GM12878 (cell line): ENCODE measurements around the gene ACTL7A. TPM values are rescaled to one million over a fixed set of nuclear protein-coding genes. Genes with fewer than 3 reads are reported as not detected.

Source experiments
- ATAC-seq: fragments of 200-7000 bp; cut with Tn5 transposase; 3 replicates; pipeline ENCODE4 v1.9.1; 2020; ENCODE audit warnings: mild to moderate bottlenecking, moderate library complexity
- BruUV-seq: library from RNA; stranded (reverse); fragments of 400-500 nt; replicated peaks from 2 replicates; lab custom pipeline; 2021; lab: Mats Ljungman, UMichigan
- CTCF ChIA-PET: fragments of 300-600 bp; sonication (Branson Sonifier 250); formaldehyde crosslinking; extraction: SDS; loops from one replicate; lab custom pipeline; 2021; ENCODE audit warnings: inconsistent platforms; lab: Yijun Ruan, JAX
- POLR2A ChIA-PET: fragments of 350-600 bp; formaldehyde crosslinking; extraction: SDS; loops from one replicate; lab custom pipeline; 2021; ENCODE audit warnings: inconsistent platforms; lab: Charles Lee
- RAD21 ChIA-PET: fragments of 300-600 bp; sonication (Branson Sonifier 250); formaldehyde crosslinking; loops from one replicate; lab custom pipeline; 2023; ENCODE audit warnings: antibody characterized with exemption; ENCODE audit not compliant: unreplicated experiment; lab: Charles Lee
- SMC1A ChIA-PET: fragments of 300-600 bp; sonication (Branson Sonifier 250); formaldehyde crosslinking; loops from one replicate; lab custom pipeline; 2023; ENCODE audit not compliant: unreplicated experiment, uncharacterized antibody; lab: Charles Lee
- DNase-seq: peaks from one replicate; pipeline ENCODE4 v3.0.0-alpha.2; 2011; ENCODE audit warnings: low read depth, low spot score
- FAIRE-seq: peaks from 3 replicates; lab custom pipeline; 2011; peaks lifted over from hg19 to GRCh38; lab: Jason Lieb, UNC
- H2AFZ ChIP-seq: 2 replicates; pipeline ENCODE4 v1.6.0; 2011; ENCODE audit warnings: low read depth, low read length, control low read depth; ENCODE audit not compliant: control insufficient read depth
- H3K27ac ChIP-seq: 2 replicates; pipeline ENCODE4 v1.5.1; 2011; ENCODE audit warnings: control low read depth; ENCODE audit not compliant: control insufficient read depth, insufficient read depth
- H3K27me3 ChIP-seq, 2 experiments: replicated peaks in 1 of 2; 2 replicates each; pipeline versions ENCODE4 v1.6.0 to v1.6.1; 2011; ENCODE audit warnings: low read length in 1 of 2; ENCODE audit not compliant: control insufficient read depth in 2 of 2, insufficient read depth in 2 of 2
- H3K36me3 ChIP-seq, 2 experiments: 2 replicates each; pipeline ENCODE4 v1.5.1; 2011; ENCODE audit warnings: low read length in 1 of 2; ENCODE audit not compliant: control insufficient read depth in 2 of 2, insufficient read depth in 2 of 2
- H3K4me1 ChIP-seq: 2 replicates; pipeline ENCODE4 v1.6.1; 2011; ENCODE audit warnings: mild to moderate bottlenecking, low read length, moderate library complexity, mixed read lengths; ENCODE audit not compliant: control insufficient read depth, insufficient read depth
- H3K4me2 ChIP-seq: 2 replicates; pipeline ENCODE4 v1.6.0; 2011; ENCODE audit warnings: control low read depth; ENCODE audit not compliant: control insufficient read depth, insufficient read depth
- H3K4me3 ChIP-seq: fragments of 200-600 bp; sonication (generic); 2 replicates; pipeline ENCODE4 v1.5.1; 2016
- H3K79me2 ChIP-seq: 2 replicates; pipeline ENCODE4 v1.6.0; 2011; ENCODE audit warnings: low read length; ENCODE audit not compliant: control insufficient read depth, insufficient read depth
- H3K9ac ChIP-seq: 2 replicates; pipeline ENCODE4 v1.8.0; 2011; ENCODE audit warnings: low read length, control low read depth, mixed read lengths; ENCODE audit not compliant: control insufficient read depth, insufficient read depth
- H3K9me3 ChIP-seq: replicated peaks from 3 replicates; pipeline ENCODE4 v1.5.1; 2011; ENCODE audit warnings: mild to moderate bottlenecking, low read length; ENCODE audit not compliant: control insufficient read depth, insufficient read depth
- H4K20me1 ChIP-seq: 2 replicates; pipeline ENCODE4 v1.6.0; 2011; ENCODE audit not compliant: control insufficient read depth, insufficient read depth
- ATF2 ChIP-seq: IDR thresholded peaks from 2 replicates; pipeline ENCODE4 v1.6.1; 2012; ENCODE audit warnings: low read length, inconsistent platforms
- BRCA1 ChIP-seq: IDR thresholded peaks from 2 replicates; pipeline ENCODE4 v1.6.1; 2011; ENCODE audit warnings: low read depth, low read length, improper control_type of control experiment
- CEBPB ChIP-seq, 2 experiments: fragments of 150-350 bp in 1 of 2; IDR thresholded peaks; 2 replicates each; pipeline ENCODE4 v1.6.1; 2012 to 2014; ENCODE audit warnings: low read depth in 2 of 2, low read length in 2 of 2, borderline replicate concordance in 1 of 2, inconsistent platforms in 1 of 2
- CHD1 ChIP-seq: IDR thresholded peaks from 2 replicates; pipeline ENCODE4 v1.6.1; 2012; ENCODE audit warnings: low read depth, low read length, improper control_type of control experiment
- CHD4 ChIP-seq: fragments of 200-600 bp; sonication (generic); IDR thresholded peaks from 2 replicates; pipeline ENCODE4 v1.6.1; 2016; ENCODE audit warnings: mild to moderate bottlenecking
- E2F8 ChIP-seq: fragments of 450-650 bp; IDR thresholded peaks from 2 replicates; pipeline ENCODE4 v1.6.1; 2018; ENCODE audit warnings: mild to moderate bottlenecking, low read depth, moderate library complexity; ENCODE audit not compliant: partially characterized antibody
- FOS ChIP-seq: IDR thresholded peaks from 3 replicates; pipeline ENCODE4 v1.6.1; 2011; ENCODE audit warnings: borderline replicate concordance; ENCODE audit not compliant: insufficient read length; ENCODE audit errors: extremely low read depth
- FOXM1 ChIP-seq: IDR thresholded peaks from 2 replicates; pipeline ENCODE4 v1.6.1; 2012; ENCODE audit warnings: low read depth, mild to moderate bottlenecking, inconsistent platforms, low read length, moderate library complexity
- IKZF1 ChIP-seq: fragments of 450-650 bp; conservative IDR thresholded peaks from 2 replicates; pipeline ENCODE4 v1.6.1; 2017; ENCODE audit warnings: antibody characterized with exemption, mild to moderate bottlenecking
- IRF3 ChIP-seq: fragments of 450-650 bp; IDR thresholded peaks from 2 replicates; pipeline ENCODE4 v1.6.1; 2014; ENCODE audit warnings: mild to moderate bottlenecking
- IRF5 ChIP-seq: fragments of 450-650 bp; IDR thresholded peaks from 2 replicates; pipeline ENCODE4 v1.6.1; 2017; ENCODE audit warnings: borderline replicate concordance
- KLF5 ChIP-seq: fragments of 450-650 bp; IDR thresholded peaks from 2 replicates; pipeline ENCODE4 v1.6.1; 2014; ENCODE audit warnings: mild to moderate bottlenecking; ENCODE audit not compliant: partially characterized antibody
- MTA2 ChIP-seq: fragments of 450-650 bp; IDR thresholded peaks from 2 replicates; pipeline ENCODE4 v1.6.1; 2016; ENCODE audit warnings: low read depth, mild to moderate bottlenecking, moderate library complexity
- SMAD5 ChIP-seq: IDR thresholded peaks from 2 replicates; pipeline ENCODE4 v1.6.1; 2016; ENCODE audit warnings: antibody characterized with exemption, low read depth
- TARDBP ChIP-seq: IDR thresholded peaks from 2 replicates; pipeline ENCODE4 v1.6.1; 2016; ENCODE audit warnings: borderline replicate concordance
- YBX1 ChIP-seq: fragments of 450-650 bp; IDR thresholded peaks from 2 replicates; pipeline ENCODE4 v1.6.1; 2016; ENCODE audit warnings: antibody characterized with exemption
- WGBS: methylation state at CpG from one replicate; pipeline ENCODE4 v1.1.6; 2016; ENCODE audit warnings: low lambda C conversion rate; ENCODE audit not compliant: insufficient replicate concordance, insufficient coverage; ENCODE audit errors: missing lambda C conversion rate; 5-methylcytosine and 5-hydroxymethylcytosine counted together
- in situ Hi-C: fragments of 300-500 bp; cut with MboI; formaldehyde crosslinking; loops from 9 replicates; pipeline ENCODE4 v1.14.3; 2018; ENCODE audit warnings: mixed read lengths
- intact Hi-C: fragments of 100-400 bp; cut with micrococcal nuclease; formaldehyde crosslinking; loops from one replicate; pipeline ENCODE4 v1.14.2; 2022; ENCODE audit not compliant: unreplicated experiment
- polyA plus RNA-seq, 11 experiments: library from polyadenylated mRNA; depleted of rRNA in 4 of 11; unstranded in 6 of 11; stranded (reverse) in 5 of 11; fragments of >200 nt; fragmentation: Nextera tagmentation in 4 of 11; fragmentation: Illumina TruSeq in 1 of 11; extraction: Ambion mirVana in 4 of 11; extraction: Trizol in 1 of 11; gene quantifications; 1 replicate in 1 of 11; 2 replicates in 10 of 11; pipeline versions ENCODE4 v1.2.1 to v1.2.3, GENCODE V29; 2011 to 2016; ENCODE audit warnings: inconsistent platforms in 2 of 11, missing spikeins in 2 of 11, low read depth in 1 of 11
- total RNA-seq, 4 experiments: library from RNA; depleted of rRNA in 3 of 4; stranded (reverse); fragments of >200 nt in 3 of 4; fragmentation: Illumina TruSeq in 1 of 4; extraction: Trizol in 1 of 4; gene quantifications; 2 replicates each; pipeline versions ENCODE4 v1.2.1 to v1.2.3, GENCODE V29; 2013 to 2021

The ACTL7A gene
- total and polyA plus RNA-seq, 10 of the 15 experiments (the other 5 are each of a cell fraction or from before 2014, with no cell fraction given), result not detected

GRCh38 chr9:108854641-108855528 lies 7.2 kb upstream of the ACTL7A start:
- FAIRE-seq, result no peak
- BruUV-seq, result no TSS peak
- intact Hi-C loops, result loop anchor here (5.0 kb wide), 2 partner anchors 97 to 612 kb away; no protein-coding TSS in a partner anchor

More at GRCh38 chr9:108854641-108855528, 7.2 kb upstream of the ACTL7A start:
- no peak for ATAC-seq
- in situ Hi-C loops, result no loop called here
- ChIA-PET RAD21 (no interaction called here), SMC1A (no interaction called here)
- peaks cover 0 to 2% of the 10 kb centered on the region in 2 experiments; a peak in 2 of 4 replicates for H3K27me3 ChIP-seq
- H3K4me1 ChIP-seq, result no peaks in the 10 kb centered on the region
- no peak for TF ChIP-seq IKZF1
- TF ChIP-seq MTA2, result no peak
- no peak for TF ChIP-seq CHD4
- TF ChIP-seq YBX1, result no peak
- no peak for TF ChIP-seq FOS
- TF ChIP-seq ATF2, result no peak
- TF ChIP-seq IRF5, result no peak
- TF ChIP-seq E2F8, result no peak
- no peak for TF ChIP-seq KLF5
- TF ChIP-seq BRCA1, result no peak
- no peak for TF ChIP-seq CHD1
- no peak for TF ChIP-seq SMAD5
- no peak for TF ChIP-seq IRF3
- TF ChIP-seq TARDBP, result no peak
- no peak for TF ChIP-seq FOXM1
- TF ChIP-seq CEBPB (IDR thresholded peaks at IDR 0.05; ENCODE audit: borderline replicate concordance in 1 of 2, low read depth in 2 of 2, low read length in 2 of 2), result no peak
- TF ChIP-seq, all 136 proteins: peak for 0
- CTCF ChIA-PET, result interaction anchor here (1.1 kb wide), 1 partner anchor 99 kb away, joined by 4 read pairs; no protein-coding TSS in a partner anchor
- Histone ChIP-seq H3K9me3 (no peaks in the 10 kb centered on the region), H3K4me2 (no peak overlapping the region), H3K79me2 (no peaks in the 10 kb centered on the region), H3K4me3 (no peak overlapping the region), H3K27ac (no peak overlapping the region), H2AFZ (no peak overlapping the region), H3K36me3 (no peaks in the 10 kb centered on the region), H4K20me1 (no peaks in the 10 kb centered on the region), H3K9ac (no peak overlapping the region)
- no peak for DNase-seq
- 79% methylated on average over 59 of the region's 59 CpGs for WGBS
- POLR2A ChIA-PET, result no interaction called here
